SK-N-SH (cell line): Measurements from ENCODE around the gene SPTLC2. TPM values are rescaled to one million over a fixed set of nuclear protein-coding genes. Genes with fewer than 3 reads are reported as not detected.

Experiments used
- CTCF ChIA-PET: fragments of 300-600, 350-600 bp; formaldehyde crosslinking; extraction: SDS; loops from one replicate; lab custom pipeline; 2021; lab: Yijun Ruan, JAX
- POLR2A ChIA-PET: fragments of 350-600 bp; sonication (Branson Sonifier 250); formaldehyde crosslinking; extraction: SDS; loops from one replicate; lab custom pipeline; 2020; ENCODE audit warnings: antibody characterized with exemption, inconsistent platforms; lab: Yijun Ruan, JAX
- DNase-seq: peaks from one replicate; pipeline ENCODE4 v3.0.0; 2012
- H2AFZ ChIP-seq: fragments of 200-600 bp; sonication (generic); 2 replicates; pipeline ENCODE4 v1.8.1; 2016; ENCODE audit warnings: antibody characterized with exemption, mild to moderate bottlenecking, low read depth
- H3F3A ChIP-seq: fragments of 200-600 bp; sonication (generic); replicated peaks from 2 replicates; pipeline ENCODE3; 2016; ENCODE audit warnings: antibody characterized with exemption, mild to moderate bottlenecking; ENCODE audit not compliant: insufficient read depth
- H3K27ac ChIP-seq, 2 experiments: fragments of 200-500 bp in 1 of 2; fragments of 200-600 bp in 1 of 2; sonication (Bioruptor generic) in 1 of 2; sonication (generic), shearing (Covaris generic) in 1 of 2; 2 replicates each; pipeline versions ENCODE4 v1.5.1 to v1.6.1; 2014 to 2016; ENCODE audit warnings: low read depth in 2 of 2, inconsistent platforms in 1 of 2, low read length in 1 of 2, mild to moderate bottlenecking in 1 of 2, mixed read lengths in 1 of 2
- H3K27me3 ChIP-seq: fragments of 200-600 bp; sonication (generic), shearing (Covaris generic); 2 replicates; pipeline ENCODE4 v1.6.1; 2016; ENCODE audit warnings: mixed run types; ENCODE audit not compliant: insufficient read depth
- H3K36me3 ChIP-seq, 2 experiments: fragments of 200-500 bp in 1 of 2; fragments of 200-600 bp in 1 of 2; sonication (Bioruptor generic) in 1 of 2; sonication (generic) in 1 of 2; replicated peaks in 1 of 2; 2 replicates each; pipeline versions ENCODE3 to v1.5.1; 2014 to 2016; ENCODE audit warnings: low read length in 1 of 2, mild to moderate bottlenecking in 1 of 2; ENCODE audit not compliant: insufficient read depth in 2 of 2, control insufficient read depth in 1 of 2
- H3K4me1 ChIP-seq, 2 experiments: fragments of 200-500 bp in 1 of 2; fragments of 200-600 bp in 1 of 2; sonication (Bioruptor generic) in 1 of 2; sonication (generic), shearing (Covaris generic) in 1 of 2; 2 replicates each; pipeline versions ENCODE4 v1.5.1 to v1.6.1; 2014 to 2016; ENCODE audit warnings: low read depth in 1 of 2, low read length in 1 of 2, mixed run types in 1 of 2; ENCODE audit not compliant: insufficient read depth in 2 of 2, control insufficient read depth in 1 of 2
- H3K4me2 ChIP-seq: fragments of 200-600 bp; sonication (generic), shearing (Covaris generic); 2 replicates; pipeline ENCODE4 v1.6.1; 2017; ENCODE audit warnings: mixed run types
- H3K4me3 ChIP-seq, 2 experiments: fragments of 200-500 bp in 1 of 2; fragments of 200-600 bp in 1 of 2; sonication (Bioruptor generic) in 1 of 2; sonication (generic), shearing (Covaris generic) in 1 of 2; 2 replicates each; pipeline versions ENCODE4 v1.5.1 to v1.8.1; 2014 to 2016; ENCODE audit warnings: low read depth in 2 of 2, inconsistent platforms in 1 of 2, low read length in 1 of 2, mild to moderate bottlenecking in 1 of 2, mixed read lengths in 1 of 2, moderate library complexity in 1 of 2
- H3K79me2 ChIP-seq: fragments of 200-600 bp; sonication (generic); 2 replicates; pipeline ENCODE4 v1.8.1; 2017; ENCODE audit warnings: mild to moderate bottlenecking; ENCODE audit not compliant: insufficient read depth
- H3K9ac ChIP-seq: fragments of 200-600 bp; sonication (generic); 2 replicates; pipeline ENCODE4 v1.6.1; 2017; ENCODE audit warnings: mixed run types
- H3K9me2 ChIP-seq: fragments of 200-600 bp; sonication (generic); 2 replicates; pipeline ENCODE4 v1.6.1; 2017; ENCODE audit warnings: mixed run types
- H3K9me3 ChIP-seq: fragments of 200-600 bp; sonication (generic); 2 replicates; pipeline ENCODE4 v1.6.1; 2017; ENCODE audit warnings: mixed run types, mild to moderate bottlenecking, moderate library complexity
- H4K20me1 ChIP-seq: fragments of 200-600 bp; sonication (generic); 2 replicates; pipeline ENCODE4 v1.6.1; 2017; ENCODE audit warnings: mild to moderate bottlenecking, mixed run types; ENCODE audit not compliant: insufficient read depth
- CHD2 ChIP-seq: fragments of 150-350 bp; IDR thresholded peaks from 2 replicates; pipeline ENCODE4 v1.6.1; 2018; ENCODE audit warnings: low read length; ENCODE audit not compliant: partially characterized antibody
- CTCF ChIP-seq: fragments of 200-600 bp; sonication (generic); IDR thresholded peaks from 2 replicates; pipeline ENCODE4 v1.6.1; 2017; ENCODE audit warnings: antibody characterized with exemption, mild to moderate bottlenecking, moderate library complexity
- ELF1 ChIP-seq: IDR thresholded peaks from 2 replicates; pipeline ENCODE4 v1.4.0; 2012
- FOXM1 ChIP-seq: IDR thresholded peaks from 2 replicates; pipeline ENCODE4 v1.4.0; 2012; ENCODE audit warnings: low read depth, mild to moderate bottlenecking
- GABPA ChIP-seq: IDR thresholded peaks from 2 replicates; pipeline ENCODE4 v1.4.0; 2012; ENCODE audit warnings: low read depth, mild to moderate bottlenecking
- IRF3 ChIP-seq: fragments of 150-350 bp; IDR thresholded peaks from 2 replicates; pipeline ENCODE4 v1.6.1; 2016; ENCODE audit warnings: mild to moderate bottlenecking, low read depth, low read length
- MAX ChIP-seq: IDR thresholded peaks from 2 replicates; pipeline ENCODE4 v1.4.0; 2012; ENCODE audit warnings: low read depth
- MEF2A ChIP-seq: IDR thresholded peaks from 2 replicates; pipeline ENCODE4 v1.4.0; 2012; ENCODE audit warnings: low read depth, borderline replicate concordance
- MXI1 ChIP-seq: IDR thresholded peaks from 2 replicates; pipeline ENCODE4 v1.6.1; 2012; ENCODE audit warnings: mild to moderate bottlenecking, low read depth, low read length, improper control_type of control experiment
- NFIC ChIP-seq: IDR thresholded peaks from 2 replicates; pipeline ENCODE4 v1.4.0; 2012; ENCODE audit warnings: borderline replicate concordance
- POLR2AphosphoS5 ChIP-seq: IDR thresholded peaks from 2 replicates; pipeline ENCODE4 v1.6.1; 2012; ENCODE audit warnings: low read depth, low read length
- SMC3 ChIP-seq: IDR thresholded peaks from 2 replicates; pipeline ENCODE4 v1.6.1; 2012; ENCODE audit warnings: low read depth, low read length, improper control_type of control experiment
- USF2 ChIP-seq: fragments of 150-350 bp; IDR thresholded peaks from 2 replicates; pipeline ENCODE4 v1.6.1; 2017; ENCODE audit warnings: antibody characterized with exemption, low read length, low read depth, borderline replicate concordance
- YY1 ChIP-seq: IDR thresholded peaks from 2 replicates; pipeline ENCODE4 v1.4.0; 2012; ENCODE audit warnings: low read depth, mild to moderate bottlenecking
- WGBS: methylation state at CpG from one replicate; pipeline ENCODE4 v1.1.6; 2017; ENCODE audit warnings: low lambda C conversion rate; 5-methylcytosine and 5-hydroxymethylcytosine counted together
- polyA plus RNA-seq, 3 experiments: library from polyadenylated mRNA; depleted of rRNA; stranded (reverse); fragments of >200 nt; gene quantifications; 2 replicates each; pipeline ENCODE4 v1.2.3, GENCODE V29; 2012

Gene SPTLC2
- polyA plus RNA-seq, 1 of the 3 experiments (the other 2 are of a cell fraction) = 10.2 TPM

- Histone ChIP-seq H3K27ac (no peak overlapping the region), H3K9ac (no peak overlapping the region), H3F3A (peaks cover 24% of the 10 kb centered on the region), H2AFZ (no peak overlapping the region)
- POLR2A ChIA-PET = no interaction called here
- TF ChIP-seq MEF2A = no peak
- TF ChIP-seq, all 33 proteins: peak for 0
- CTCF ChIA-PET = no interaction called here
- 89% methylated on average over 3 of the region's 3 CpGs for WGBS
- DNase-seq = no peak
- Histone ChIP-seq H3K36me3 (peaks cover 0 to 13% of the 10 kb centered on the region in 2 experiments), H3K4me3 (no peak overlapping the region), H3K9me3 (no peaks in the 10 kb centered on the region), H3K79me2 (peaks cover 97% of the 10 kb centered on the region), H3K4me1 (peaks cover 2 to 30% of the 10 kb centered on the region in 2 experiments; a peak in 2 of 4 replicates), H3K4me2 (no peak overlapping the region), H4K20me1 (peaks cover 42% of the 10 kb centered on the region; the same call in 1 of the 2 replicates), H3K9me2 (no peaks in the 10 kb centered on the region), H3K27me3 (no peaks in the 10 kb centered on the region)
Measured at GRCh38 chr14:77585385-77585784, 31.1 kb downstream of the SPTLC2 start.

GRCh38 chr14:77584809-77585208 lies 31.6 kb downstream of the SPTLC2 start:
- no peak for DNase-seq
- peaks cover 97% of the 10 kb centered on the region for H3K79me2 ChIP-seq
- CTCF ChIA-PET = no interaction called here

More at GRCh38 chr14:77584809-77585208, 31.6 kb downstream of the SPTLC2 start:
- Histone ChIP-seq H3K9me2 (no peaks in the 10 kb centered on the region), H3K27me3 (no peaks in the 10 kb centered on the region), H3K9ac (no peak overlapping the region), H3K4me2 (no peak overlapping the region), H3K4me3 (no peak overlapping the region), H3K27ac (no peak overlapping the region), H3K36me3 (peaks cover 0 to 13% of the 10 kb centered on the region in 2 experiments), H3K4me1 (peaks cover 2 to 35% of the 10 kb centered on the region in 2 experiments; a peak in 2 of 4 replicates), H3F3A (peaks cover 24% of the 10 kb centered on the region), H4K20me1 (peaks cover 42% of the 10 kb centered on the region; the same call in 1 of the 2 replicates), H3K9me3 (no peaks in the 10 kb centered on the region), H2AFZ (no peak overlapping the region)
- TF ChIP-seq CTCF = no peak
- TF ChIP-seq MAX = no peak
- no peak for TF ChIP-seq FOXM1
- TF ChIP-seq NFIC = no peak
- no peak for TF ChIP-seq YY1
- no peak for TF ChIP-seq USF2
- no peak for TF ChIP-seq ELF1
- no peak for TF ChIP-seq SMC3
- TF ChIP-seq CHD2 = no peak
- no peak for TF ChIP-seq GABPA
- no peak for TF ChIP-seq IRF3
- no peak for TF ChIP-seq MXI1
- TF ChIP-seq POLR2AphosphoS5 = no peak
- POLR2A ChIA-PET = no interaction called here
- 97% methylated on average over 6 of the region's 10 CpGs for WGBS
